ENCODE data around the gene DIAPH1.
A peak's percentile ranks its signal among the peaks of the same experiment; 100 is the strongest.

Gene DIAPH1

GRCh38 chr5:141522301-141522700, 96.5 kb downstream of the DIAPH1 start:
- no peak for DNase-seq

- peak in 19 of 51 donors; percentile 9 to 85 (median 40) for DNase-seq
Observed at GRCh38 chr5:141521244-141521781, 97.5 kb downstream of the DIAPH1 start.

GRCh38 chr5:141519605-141520565, 98.9 kb downstream of the DIAPH1 start:
- DNase-seq, result no peak

GRCh38 chr5:141518618-141519015, 100.2 kb downstream of the DIAPH1 start:
- no peak for DNase-seq

GRCh38 chr5:141517880-141518617, 100.8 kb downstream of the DIAPH1 start:
- DNase-seq, result no peak

- DNase-seq, result no peak
Observed at GRCh38 chr5:141517312-141517711, 101.5 kb downstream of the DIAPH1 start.

- peak in 3 of 51 donors; percentile 12 to 37 (median 22) for DNase-seq
Observed at GRCh38 chr5:141516672-141517025, 102.2 kb downstream of the DIAPH1 start.

GRCh38 chr5:141515946-141516671, 102.7 kb downstream of the DIAPH1 start:
- DNase-seq, result no peak

- DNase-seq, result no peak
Observed at GRCh38 chr5:141515141-141515540, 103.7 kb downstream of the DIAPH1 start.

GRCh38 chr5:141514330-141515133, 104.3 kb downstream of the DIAPH1 start:
- DNase-seq, result peak in 1 of 51 donors; percentile 58

GRCh38 chr5:141513627-141514329, 105.0 kb downstream of the DIAPH1 start:
- peak in 41 of 51 donors; percentile 40 to 93 (median 79) for DNase-seq

GRCh38 chr5:141512911-141513626, 105.7 kb downstream of the DIAPH1 start:
- DNase-seq, result peak in 17 of 51 donors; percentile 22 to 81 (median 48)

GRCh38 chr5:141512390-141512910, 106.3 kb downstream of the DIAPH1 start:
- peak in 42 of 51 donors; percentile 22 to 80 (median 63) for DNase-seq

- no peak for DNase-seq
Observed at GRCh38 chr5:141511771-141512325, 107.0 kb downstream of the DIAPH1 start.

- no peak for DNase-seq
Observed at GRCh38 chr5:141510850-141511601, 107.8 kb downstream of the DIAPH1 start.

GRCh38 chr5:141510160-141510559, 108.6 kb downstream of the DIAPH1 start:
- no peak for DNase-seq

GRCh38 chr5:141508798-141509611, 109.8 kb downstream of the DIAPH1 start:
- peak in 25 of 51 donors; percentile 22 to 85 (median 55) for DNase-seq

All from hypothalamus (tissue), 51 donors.